Stimulated activated CD8-positive, alpha-beta memory T cell treated with anti-CD3 and anti-CD28 coated beads, Interleukin-7, amount 100 ng/mL, for 24 hours (primary cell): Measurements from ENCODE around the gene GJB6.

Experiments used
- DNase-seq: peaks from one replicate; pipeline ENCODE4 v3.0.0-alpha.2; 2020; ENCODE audit warnings: low read depth

GJB6 gene

GRCh38 chr13:20185366-20186056 is 46.6 kb downstream of the GJB6 start:
- DNase-seq, result no peak

DNA sequence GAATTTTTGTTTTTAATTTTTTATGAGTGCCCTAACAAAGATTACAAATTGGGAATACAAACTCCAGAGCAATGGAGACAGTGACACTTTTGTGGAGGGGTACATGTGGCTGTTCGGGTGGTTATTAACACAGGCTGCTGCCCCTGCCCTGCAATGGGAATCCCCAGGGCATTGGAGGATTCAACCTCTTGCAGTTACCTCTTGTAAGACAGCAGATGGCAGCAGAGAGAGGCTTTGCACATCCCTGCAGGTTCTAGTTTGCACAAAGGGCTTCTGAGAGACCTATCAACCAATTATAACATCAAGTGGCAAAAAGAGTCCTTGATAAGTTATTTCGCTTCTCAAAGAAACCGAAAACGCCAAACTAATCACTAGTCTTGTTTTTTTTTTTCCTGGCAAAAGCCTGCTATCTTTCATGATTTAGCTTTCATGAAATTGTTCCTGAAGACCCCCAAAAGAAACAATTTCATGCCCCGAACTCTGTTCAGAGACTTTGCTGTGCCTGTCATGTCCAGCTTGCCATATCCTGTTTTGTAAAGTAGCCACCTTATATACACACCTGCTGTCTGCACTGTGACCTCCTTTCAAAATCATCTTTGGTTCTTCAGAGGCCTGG is 49.8 kb downstream of the GJB6 start:
- DNase-seq, result no peak

- no peak for DNase-seq
Measured at GRCh38 chr13:20181188-20181587, 50.9 kb downstream of the GJB6 start.

GRCh38 chr13:20178156-20178555 is 54.0 kb downstream of the GJB6 start:
- DNase-seq, result no peak

DNA sequence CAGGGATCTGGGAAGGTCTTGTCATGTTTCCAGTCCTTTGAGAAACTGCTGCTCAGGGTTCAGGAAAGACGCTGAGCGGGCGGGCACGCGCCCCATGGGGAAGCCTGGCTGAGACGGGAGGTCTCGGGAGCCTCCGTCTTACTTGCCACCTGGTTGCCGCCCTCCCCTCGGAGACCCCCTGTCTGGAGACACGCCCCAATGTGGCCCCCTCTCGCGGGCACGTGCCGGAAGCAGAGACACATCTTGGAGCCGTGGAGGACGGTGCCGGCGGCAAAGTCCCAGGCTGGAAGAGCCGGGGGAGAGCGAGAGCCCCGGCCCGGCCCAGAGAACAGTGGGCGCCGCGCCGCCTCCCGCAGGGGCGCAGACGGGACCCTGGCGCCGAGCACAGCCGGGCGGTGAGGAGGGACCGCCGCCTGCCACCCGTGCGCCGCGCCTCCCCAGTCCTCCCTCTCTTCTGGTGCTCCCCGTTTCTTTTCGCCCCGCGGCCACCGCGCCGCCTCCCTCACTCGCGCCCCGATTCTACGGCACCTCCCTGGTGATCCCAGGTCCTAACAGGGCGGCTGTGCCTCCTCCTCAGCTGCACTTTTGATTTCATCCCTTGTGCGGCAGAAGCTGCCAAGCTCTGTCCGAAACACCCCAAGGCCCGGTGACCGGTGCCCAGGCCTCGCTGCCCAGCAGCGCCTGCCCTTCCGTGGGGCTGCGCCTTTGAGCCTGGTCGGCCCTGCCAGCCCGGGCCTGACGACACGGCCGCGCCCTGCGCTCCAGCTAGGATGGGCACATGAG is 54.9 kb downstream of the GJB6 start:
- no peak for DNase-seq

GRCh38 chr13:20175907-20176652 is 56.0 kb downstream of the GJB6 start:
- no peak for DNase-seq

DNA sequence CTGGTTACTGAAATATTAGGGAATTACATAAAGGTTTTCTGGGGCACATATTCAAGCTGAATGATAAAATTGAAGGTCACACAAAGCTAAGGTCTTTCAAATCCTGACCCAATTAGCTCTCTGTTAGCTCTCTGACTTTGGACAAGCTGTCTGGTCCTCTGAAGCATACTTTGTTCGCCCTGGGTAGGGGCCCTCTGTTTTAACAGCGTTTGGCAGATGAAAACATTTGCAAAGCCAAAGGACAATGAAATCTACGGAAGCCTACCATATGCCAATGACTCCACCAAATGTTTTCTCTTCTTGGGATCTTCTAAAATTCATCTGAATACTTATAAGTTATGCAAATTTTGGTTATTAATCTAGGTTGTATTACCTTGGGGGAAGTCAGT is 56.7 kb downstream of the GJB6 start:
- DNase-seq, result no peak

- DNase-seq, result peak; percentile 54
Measured at GRCh38 chr13:20174656-20175405, 57.3 kb downstream of the GJB6 start.

- no peak for DNase-seq
Measured at GRCh38 chr13:20173116-20173746, 58.9 kb downstream of the GJB6 start.
